ENCODE data around the gene RFX4.

Gene RFX4

DNA sequence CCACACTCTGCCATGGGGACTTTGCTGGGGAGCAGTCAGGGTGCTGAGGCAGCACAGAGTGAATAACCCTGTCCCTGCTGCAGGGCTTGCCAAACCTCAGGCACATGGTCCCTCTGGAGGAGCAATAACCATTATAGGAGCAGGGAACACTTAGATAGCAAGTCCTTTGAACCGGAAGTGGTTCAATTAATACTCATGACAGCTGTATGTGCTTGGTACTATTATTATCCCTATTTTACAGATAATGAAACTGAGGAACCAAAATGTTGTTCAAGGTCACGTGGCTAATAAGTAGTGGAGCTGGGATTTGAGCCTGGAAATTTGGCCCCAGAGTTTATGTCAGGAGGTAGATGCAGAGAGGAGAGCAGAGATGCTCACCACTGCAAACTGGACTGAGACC, 49.0 kb downstream of the RFX4 start:
- H3K4me3 ChIP-seq (ENCODE audit: control insufficient read depth, low read depth, low read length): no peak overlapping the region
- TF ChIP-seq, protein P1, sequence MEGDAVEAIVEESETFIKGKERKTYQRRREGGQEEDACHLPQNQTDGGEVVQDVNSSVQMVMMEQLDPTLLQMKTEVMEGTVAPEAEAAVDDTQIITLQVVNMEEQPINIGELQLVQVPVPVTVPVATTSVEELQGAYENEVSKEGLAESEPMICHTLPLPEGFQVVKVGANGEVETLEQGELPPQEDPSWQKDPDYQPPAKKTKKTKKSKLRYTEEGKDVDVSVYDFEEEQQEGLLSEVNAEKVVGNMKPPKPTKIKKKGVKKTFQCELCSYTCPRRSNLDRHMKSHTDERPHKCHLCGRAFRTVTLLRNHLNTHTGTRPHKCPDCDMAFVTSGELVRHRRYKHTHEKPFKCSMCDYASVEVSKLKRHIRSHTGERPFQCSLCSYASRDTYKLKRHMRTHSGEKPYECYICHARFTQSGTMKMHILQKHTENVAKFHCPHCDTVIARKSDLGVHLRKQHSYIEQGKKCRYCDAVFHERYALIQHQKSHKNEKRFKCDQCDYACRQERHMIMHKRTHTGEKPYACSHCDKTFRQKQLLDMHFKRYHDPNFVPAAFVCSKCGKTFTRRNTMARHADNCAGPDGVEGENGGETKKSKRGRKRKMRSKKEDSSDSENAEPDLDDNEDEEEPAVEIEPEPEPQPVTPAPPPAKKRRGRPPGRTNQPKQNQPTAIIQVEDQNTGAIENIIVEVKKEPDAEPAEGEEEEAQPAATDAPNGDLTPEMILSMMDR (conservative IDR thresholded peaks at IDR 0.05; ENCODE audit: control insufficient read depth, insufficient read depth, low read depth, low read length): no peak

DNA sequence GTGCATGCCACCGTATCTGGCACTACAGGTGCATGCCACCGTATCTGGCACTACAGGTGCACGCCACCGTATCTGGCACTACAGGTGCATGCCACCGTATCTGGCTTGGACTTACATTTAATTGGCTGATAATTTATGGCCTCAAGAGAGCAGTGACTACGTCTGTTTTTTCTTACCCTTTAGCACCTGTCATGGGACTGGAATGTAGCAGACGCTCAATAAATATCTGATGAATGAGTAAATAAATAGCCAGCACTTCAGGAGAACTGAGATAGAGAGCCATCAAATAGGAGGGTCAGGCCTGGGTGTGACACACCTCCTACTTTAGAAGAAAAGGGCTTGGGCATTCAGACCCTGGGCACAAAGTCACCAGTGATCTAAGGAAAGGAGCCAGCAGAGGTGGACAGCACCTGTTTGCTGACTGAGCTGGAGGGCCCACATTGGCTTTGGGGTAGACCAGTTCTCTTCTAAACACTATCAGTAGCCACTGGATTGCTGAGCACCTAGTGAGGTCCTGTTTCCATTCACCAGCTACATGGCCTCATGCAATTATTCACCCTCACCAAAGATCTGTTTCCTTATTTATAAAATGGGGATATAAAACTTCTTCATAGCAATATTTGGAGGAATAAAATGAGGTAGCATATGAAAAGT, 50.1 kb downstream of the RFX4 start:
- TF ChIP-seq, protein P1 (conservative IDR thresholded peaks at IDR 0.05; ENCODE audit: control insufficient read depth, insufficient read depth, low read depth, low read length): no peak

More for the DNA sequence above, 49.0 kb downstream of the RFX4 start:
- no peak for DNase-seq (ENCODE audit: low read depth)

DNA sequence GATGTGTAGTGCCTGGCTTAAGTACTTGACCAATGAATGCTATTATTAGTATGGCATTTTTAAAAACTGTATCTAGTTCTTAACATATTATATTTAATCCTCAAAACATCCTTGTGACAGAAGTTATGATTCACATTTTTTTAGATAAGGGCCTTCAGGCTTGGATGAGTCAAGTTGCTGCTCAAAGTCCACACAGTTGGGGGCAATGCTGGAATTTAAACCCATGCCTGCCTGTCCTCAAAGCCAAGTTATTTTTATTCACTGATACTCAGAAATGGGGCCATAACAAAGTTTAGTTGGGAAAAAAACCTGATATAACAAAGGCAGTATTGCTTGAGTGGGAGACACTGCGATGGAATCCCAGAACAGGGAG, 50.6 kb downstream of the RFX4 start:
- no peak overlapping the region for H3K4me3 ChIP-seq (ENCODE audit: control insufficient read depth, low read depth, low read length)
- TF ChIP-seq, protein P1 (conservative IDR thresholded peaks at IDR 0.05; ENCODE audit: control insufficient read depth, insufficient read depth, low read depth, low read length): no peak
- no peak for DNase-seq (ENCODE audit: low read depth)

More for the DNA sequence above, 50.1 kb downstream of the RFX4 start:
- H3K4me3 ChIP-seq (ENCODE audit: control insufficient read depth, low read depth, low read length): no peak overlapping the region
- DNase-seq (ENCODE audit: low read depth): no peak

DNA sequence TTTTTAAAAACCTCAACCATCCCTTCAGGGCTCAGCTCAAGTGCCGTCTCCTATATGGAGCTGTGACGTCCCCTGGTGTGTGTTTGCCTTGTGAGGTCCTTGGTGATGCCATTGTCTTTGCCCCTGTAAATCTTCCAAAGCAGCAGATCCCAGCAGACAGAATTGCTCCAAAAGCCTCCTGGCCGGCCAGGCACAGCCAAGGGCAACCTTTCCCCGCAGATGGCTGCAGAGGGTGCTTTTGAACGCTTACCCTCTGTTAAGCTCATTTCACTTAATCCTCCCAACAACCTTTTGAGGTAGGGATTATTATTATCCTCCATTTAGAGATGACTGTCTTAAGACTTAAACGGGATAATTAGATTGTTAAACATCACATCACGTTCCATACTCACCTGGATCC, 51.4 kb downstream of the RFX4 start:
- no peak for DNase-seq (ENCODE audit: low read depth)
- H3K4me3 ChIP-seq (ENCODE audit: control insufficient read depth, low read depth, low read length): no peak overlapping the region
- TF ChIP-seq, protein P1 (conservative IDR thresholded peaks at IDR 0.05; ENCODE audit: control insufficient read depth, insufficient read depth, low read depth, low read length): no peak

DNA sequence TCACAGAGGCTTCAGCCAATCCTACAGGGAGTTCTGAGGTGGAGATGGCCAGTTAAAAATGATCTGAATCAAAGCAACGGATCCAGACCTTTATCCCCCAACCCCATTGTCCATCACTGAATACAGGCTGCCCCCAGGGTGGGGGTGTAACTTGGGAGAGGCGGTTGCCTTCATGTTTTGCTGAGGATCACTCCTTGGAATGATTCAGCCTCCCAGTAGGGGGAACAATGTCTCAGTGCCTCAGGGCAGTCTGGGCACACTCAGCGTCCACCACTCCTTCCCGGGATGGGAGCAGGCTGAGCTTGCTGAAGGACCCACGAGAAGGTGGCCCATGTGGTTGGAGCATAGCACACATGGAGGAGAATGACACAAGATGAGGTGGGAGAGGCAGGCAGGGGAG, 60.2 kb downstream of the RFX4 start:
- no peak overlapping the region for H3K4me3 ChIP-seq (ENCODE audit: control insufficient read depth, low read depth, low read length)
- TF ChIP-seq, protein P1 (conservative IDR thresholded peaks at IDR 0.05; ENCODE audit: control insufficient read depth, insufficient read depth, low read depth, low read length): no peak
- no peak for DNase-seq (ENCODE audit: low read depth)

DNA sequence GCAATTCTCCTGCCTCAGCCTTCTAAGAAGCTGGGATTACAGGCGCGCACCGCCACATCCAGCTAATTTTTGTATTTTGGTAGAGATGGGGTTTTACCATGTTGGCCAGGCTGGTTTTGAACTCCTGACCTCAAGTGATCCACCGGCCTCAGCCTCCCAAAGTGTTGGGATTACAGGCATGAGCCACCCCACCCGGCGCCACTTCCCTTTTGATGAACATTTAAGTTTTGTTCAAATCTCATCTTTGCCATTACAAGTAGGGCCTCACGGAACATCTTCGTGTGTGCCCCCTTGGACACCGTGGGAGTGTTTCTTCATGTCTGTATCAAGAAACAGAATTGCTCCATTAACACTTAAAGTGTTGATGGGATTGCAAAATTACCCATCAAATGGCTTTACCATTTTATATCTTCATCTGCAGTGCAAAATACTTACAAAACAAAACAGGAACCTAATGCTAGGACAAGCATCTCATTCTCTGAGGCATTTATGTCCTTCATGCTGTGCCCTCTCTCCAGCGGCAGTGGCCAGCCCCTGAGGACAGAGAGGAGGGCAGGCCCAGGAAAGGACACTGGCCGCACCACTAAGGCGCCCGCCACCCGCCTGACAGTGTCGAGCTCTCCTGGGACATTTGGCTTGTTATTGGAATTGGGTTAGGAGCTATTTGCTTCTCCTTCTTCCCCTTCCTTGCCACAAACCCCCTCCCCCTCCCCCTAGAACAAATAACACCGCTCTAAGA, 61.7 kb downstream of the RFX4 start:
- TF ChIP-seq, protein P1 (conservative IDR thresholded peaks at IDR 0.05; ENCODE audit: control insufficient read depth, insufficient read depth, low read depth, low read length): no peak
- no peak for DNase-seq (ENCODE audit: low read depth)
- no peak overlapping the region for H3K4me3 ChIP-seq (ENCODE audit: control insufficient read depth, low read depth, low read length)
